G401 (cell line): ENCODE results near the gene CDC42BPB. TPM values are rescaled to one million over a fixed set of nuclear protein-coding genes. Genes with fewer than 3 reads are reported as not detected.

ENCODE experiments used
- DNase-seq: peaks from one replicate; pipeline ENCODE4 v3.0.0-alpha.2; 2015; ENCODE audit warnings: low spot score
- in situ Hi-C: cut with HindIII; loops from 2 replicates; pipeline ENCODE4 v1.10.0; 2016; ENCODE audit warnings: low sequenced_read_pairs, mixed read lengths
- total RNA-seq: library from RNA; depleted of rRNA; stranded (reverse); fragments of >200 nt; shearing (Covaris generic); gene quantifications from 2 replicates; pipeline ENCODE4 v1.2.3, GENCODE V29; 2014

CDC42BPB gene
- total RNA-seq, 1 experiment from 2014 or later = 17.0 TPM

DNA sequence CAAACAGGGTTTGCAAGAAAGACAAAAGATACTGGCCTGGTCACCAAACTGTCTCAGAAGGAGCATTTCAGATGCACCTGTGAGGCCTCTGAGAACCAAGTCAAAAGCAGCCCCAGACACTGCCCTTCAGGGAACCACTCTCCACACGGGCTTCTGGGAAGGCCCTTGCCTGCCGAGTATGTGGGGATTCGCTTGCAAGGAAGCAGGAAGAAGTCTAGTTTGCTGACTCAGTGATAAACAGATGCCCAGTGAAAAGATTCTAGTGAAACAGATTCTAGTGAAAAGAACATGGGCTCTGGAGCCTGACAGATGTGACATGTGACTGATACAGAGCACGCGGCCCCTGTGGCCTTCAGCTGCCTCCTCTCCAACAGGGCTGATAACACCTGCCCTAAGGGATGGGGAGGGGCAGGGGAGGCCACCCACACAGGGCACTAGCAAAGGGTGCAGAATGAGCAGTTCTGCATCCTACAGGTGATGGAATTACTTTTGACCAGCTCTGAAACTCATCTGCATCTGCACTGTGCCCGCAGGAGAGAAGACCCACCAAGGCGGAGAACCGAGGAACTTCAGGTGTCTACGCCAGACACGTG lies 115.8 kb downstream of the CDC42BPB start:
- in situ Hi-C loops = no loop called here
- DNase-seq = no peak

DNA sequence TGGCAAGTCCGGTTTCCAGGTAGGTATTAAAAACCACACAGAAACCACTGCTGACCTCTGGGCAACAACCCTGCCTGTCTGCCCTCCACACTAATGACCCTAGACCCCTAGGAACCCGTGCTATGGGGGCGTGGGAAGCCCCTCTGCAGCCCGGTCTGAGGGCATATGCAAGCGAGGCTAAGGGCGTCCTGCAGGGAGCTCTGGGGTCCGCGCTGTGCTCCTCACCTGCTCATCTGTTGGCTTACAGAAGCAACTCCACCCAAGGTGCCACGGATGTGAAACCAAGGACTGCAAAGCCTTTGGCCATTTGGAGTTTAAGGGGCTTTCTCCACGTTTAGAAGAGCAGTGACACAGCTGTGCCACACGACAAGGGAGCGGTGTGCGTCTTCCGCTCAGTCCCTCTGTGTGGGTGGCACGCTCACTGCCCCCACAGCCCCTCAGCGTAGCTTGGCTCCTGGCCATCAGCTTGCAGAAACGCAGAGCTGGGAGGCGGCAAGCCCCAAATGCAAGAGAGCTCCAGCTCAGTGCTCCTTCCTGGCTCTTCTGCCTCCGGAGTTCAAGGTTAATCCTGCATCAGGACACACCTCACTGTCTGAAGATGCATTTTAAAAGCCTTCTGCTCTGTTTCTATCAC lies 116.5 kb downstream of the CDC42BPB start:
- DNase-seq = no peak
- in situ Hi-C loops = no loop called here

DNA sequence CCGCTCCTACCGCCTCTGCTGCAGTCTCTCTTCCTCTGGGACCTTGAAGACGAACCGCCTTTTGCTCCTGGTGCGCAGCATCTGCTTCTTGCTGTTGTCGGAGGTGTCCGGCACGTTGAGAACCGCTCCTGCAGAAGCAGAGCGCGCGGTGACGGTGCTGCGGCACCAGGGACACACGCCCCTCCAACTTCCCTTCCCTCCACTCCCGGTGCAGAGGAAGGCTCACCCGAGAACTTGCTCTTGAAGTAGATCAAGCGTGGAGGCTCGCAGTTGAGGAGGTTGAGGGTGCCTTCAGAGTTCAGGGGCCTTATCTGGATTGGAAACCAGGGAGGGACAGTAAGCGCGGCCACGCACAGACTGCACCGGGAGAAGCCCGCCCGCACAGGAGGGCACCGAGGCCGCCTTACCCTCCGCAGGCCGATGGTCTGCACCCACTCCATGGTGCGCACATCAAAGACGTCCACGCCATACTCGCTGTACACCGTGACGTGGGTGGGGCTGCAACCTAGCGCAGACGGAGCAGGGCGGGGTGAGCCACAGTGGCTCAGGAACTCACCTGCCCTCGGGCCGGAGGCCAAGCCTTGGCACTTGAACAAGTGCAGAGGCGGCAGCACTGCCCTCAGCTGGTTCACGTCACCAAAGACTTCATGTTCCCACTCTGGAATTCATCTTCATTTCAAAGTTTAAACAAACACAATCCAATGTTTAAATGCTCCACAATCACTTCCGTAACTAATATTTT lies 117.4 kb downstream of the CDC42BPB start:
- in situ Hi-C loops = no loop called here
- DNase-seq = no peak

DNA sequence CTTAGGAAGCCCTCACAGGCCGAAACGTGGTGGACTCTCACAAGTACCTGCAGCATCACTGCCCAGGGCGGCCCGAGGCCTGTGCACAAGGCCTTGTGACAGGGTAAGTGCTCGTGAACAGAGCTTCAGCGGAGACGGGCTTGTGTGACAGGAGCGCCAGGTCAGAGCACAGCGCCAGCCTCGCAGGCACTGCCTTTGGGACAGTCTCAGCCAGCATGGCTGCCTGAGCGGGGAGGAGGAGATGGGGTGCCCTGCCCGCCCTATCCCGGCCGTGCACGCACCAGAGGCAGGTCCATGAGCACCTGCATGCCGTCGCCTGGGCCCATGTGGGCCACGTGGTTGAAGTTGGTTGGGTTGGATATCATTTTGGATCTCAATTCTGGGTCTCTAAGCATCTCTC lies 118.0 kb downstream of the CDC42BPB start:
- no peak for DNase-seq
- in situ Hi-C loops = no loop called here

DNA sequence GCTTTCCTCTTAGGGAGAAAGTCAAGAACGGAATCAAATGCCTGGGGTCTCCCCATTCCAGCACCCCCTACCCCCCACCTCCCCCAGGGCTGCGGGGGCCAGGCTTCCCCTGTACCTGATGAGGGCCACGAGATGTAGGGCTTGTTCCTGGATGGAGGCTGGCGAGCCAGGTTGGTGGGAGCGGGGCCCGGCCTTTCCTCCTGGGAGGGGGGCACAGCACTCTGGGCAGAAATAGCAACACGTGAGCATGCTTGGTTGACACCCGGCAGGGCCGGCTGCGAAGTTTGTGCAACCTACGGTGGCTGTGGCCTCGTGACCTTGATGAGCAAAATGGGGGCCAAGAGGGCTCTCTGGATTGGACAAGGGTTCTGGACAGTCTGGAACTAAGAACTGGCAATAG lies 119.2 kb downstream of the CDC42BPB start:
- in situ Hi-C loops = no loop called here
- DNase-seq = no peak

DNA sequence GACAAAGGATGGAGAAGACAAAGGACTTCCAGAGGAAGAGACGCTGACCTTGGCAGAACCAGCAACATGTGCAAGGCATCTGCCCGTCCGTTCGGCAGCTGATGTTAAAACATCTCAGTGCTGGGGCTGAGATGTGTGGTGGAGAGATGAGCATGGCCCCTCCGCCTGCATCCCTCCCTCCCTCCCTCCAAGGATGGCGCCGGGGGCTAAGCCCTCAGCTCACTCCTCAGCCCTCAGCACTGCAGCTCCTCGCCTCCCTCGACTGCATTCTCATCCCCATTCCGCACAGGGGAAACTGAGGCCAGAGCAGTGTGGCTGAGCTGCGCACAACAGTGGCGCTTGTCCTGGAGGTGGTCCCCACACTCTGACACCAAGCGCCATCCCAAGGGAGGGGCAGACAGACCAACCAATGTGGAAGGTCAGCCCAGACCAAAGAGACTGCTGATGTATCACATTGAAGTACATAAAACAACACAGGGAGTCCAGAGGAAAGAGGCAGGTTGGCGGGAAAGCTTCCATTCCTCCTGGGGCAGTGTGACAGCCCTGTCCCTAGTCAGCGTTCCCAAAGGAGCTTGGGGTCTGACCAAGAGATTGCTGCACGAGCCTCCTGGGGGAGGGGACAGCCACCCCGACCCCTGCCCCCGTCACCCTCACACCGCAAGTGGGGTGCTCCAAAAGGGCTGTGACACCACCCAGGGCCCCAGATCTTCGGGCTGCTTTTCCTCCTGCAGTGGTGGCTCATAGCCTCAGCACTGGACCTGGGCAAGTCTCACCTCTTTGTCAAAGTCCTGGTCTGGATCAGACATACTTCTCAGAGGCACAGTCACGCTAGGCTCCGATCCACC lies 119.8 kb downstream of the CDC42BPB start:
- in situ Hi-C loops = no loop called here
- DNase-seq = no peak

DNA sequence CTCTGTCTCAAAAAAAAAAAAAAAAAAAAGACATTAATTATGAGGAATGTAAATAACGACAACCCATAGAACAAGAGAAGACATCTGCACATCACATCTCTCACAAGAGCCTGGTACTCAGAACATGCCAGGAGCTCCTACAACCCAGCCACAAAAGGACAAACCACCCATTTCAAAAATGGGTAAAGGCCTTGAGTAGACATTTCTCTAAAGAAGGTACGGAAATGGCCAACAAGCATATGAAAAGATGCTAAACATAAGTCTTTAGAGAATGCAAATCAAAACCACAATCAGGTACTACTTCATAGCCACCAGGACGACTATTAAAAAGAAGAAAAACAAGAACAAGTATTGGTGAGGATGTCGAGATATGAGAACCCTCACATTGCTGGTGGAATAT lies 121.6 kb downstream of the CDC42BPB start:
- in situ Hi-C loops = no loop called here
- DNase-seq = no peak

DNA sequence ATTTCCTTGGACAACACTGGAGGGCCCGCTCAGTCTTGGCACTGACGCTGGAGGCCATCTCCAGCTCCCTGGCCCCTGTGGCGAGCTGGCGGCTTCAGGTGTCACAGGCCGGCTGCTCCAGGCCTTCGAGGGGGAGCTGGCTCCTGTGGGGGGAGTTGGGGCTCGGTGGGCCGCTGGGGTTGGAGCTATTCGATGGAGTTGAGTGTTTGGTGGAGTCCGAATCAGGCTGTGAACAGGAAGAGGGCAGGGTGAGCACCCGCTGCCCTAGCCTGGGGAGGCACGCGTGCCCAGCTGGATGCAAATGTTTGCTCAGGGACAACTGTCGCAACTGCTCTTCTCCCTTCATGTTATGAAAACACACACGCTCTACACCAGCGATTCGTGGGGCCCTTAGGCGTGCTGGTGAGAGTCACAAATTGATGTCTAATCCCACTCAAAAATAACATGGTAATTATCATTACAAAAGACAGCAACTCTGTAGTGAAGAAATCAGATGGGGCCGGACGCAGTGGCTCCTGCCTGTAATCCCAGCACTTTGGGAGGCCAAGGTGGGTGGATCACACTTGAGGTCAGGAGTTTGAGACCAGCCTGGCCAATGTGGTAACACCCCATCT lies 123.6 kb downstream of the CDC42BPB start:
- in situ Hi-C loops = no loop called here
- DNase-seq = no peak

DNA sequence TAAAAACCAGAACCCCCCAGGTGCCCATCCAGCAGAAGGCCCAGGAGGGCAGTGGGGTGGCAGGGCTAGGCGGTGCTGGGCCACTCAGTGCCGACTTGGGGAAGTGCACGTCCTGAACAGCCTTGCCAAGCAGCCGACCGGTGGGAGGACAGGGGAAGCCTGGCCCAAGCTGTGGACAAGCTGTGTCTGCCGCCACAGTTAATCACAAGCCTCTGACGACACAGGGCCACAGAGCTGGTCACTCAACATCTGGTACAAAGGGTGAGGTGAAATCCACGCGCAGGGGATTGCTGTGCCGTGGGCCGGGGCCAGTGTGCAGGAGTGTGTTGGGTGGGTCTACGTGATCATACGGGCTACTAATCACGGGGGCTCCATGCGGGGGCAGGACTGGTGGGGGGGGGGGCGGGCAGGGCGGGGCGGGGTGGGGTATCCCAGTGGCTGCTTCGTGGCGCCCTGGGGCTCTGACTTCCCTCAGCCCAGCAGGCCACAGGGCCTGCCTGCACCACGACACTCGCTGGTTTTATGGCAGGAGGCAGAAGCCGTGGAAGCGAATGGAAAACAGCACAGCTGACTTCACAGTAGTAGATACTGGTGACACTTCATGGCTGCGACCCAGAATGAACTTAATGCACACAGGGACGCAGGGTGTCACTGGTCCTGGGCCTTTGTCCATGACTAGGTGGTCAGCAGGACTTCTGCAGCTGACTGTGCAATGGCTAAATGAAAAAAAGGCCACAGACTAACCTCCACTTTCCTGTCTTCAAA lies 124.7 kb downstream of the CDC42BPB start:
- in situ Hi-C loops = no loop called here
- no peak for DNase-seq

DNA sequence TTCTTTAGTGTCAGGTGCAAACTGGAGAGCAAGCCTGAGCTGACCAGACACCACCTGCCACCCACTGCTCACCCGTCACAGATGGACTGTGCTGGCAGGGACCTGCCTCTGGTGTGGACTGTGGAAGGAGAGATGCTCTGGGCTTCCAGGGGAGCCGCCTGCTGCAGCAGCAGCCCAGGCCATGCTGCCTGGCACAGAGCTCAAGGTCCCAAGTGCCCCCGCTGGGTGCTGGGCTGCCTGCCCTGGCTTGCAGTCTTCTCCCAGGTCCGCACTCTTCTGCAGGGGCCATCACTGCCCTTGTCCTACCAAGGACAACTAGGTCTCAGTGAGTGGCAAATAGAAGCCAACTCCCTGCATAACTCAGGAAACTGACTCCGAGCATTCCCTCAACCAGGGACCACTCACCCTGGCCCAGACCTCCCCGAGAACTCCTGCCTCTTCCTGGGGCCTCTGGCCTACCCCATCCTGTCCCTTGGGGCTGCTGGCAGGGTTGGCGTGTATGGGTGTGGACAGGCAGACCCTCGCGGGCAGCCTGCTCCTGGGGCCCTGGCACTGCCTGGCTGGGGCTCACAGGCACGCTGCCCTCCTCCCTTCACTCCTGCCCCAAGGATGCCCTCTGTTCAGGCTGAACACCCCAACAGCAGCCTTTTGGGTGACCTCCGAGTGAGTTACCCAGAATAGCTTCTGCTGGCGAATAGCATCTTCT lies 125.6 kb downstream of the CDC42BPB start:
- in situ Hi-C loops = no loop called here

DNA sequence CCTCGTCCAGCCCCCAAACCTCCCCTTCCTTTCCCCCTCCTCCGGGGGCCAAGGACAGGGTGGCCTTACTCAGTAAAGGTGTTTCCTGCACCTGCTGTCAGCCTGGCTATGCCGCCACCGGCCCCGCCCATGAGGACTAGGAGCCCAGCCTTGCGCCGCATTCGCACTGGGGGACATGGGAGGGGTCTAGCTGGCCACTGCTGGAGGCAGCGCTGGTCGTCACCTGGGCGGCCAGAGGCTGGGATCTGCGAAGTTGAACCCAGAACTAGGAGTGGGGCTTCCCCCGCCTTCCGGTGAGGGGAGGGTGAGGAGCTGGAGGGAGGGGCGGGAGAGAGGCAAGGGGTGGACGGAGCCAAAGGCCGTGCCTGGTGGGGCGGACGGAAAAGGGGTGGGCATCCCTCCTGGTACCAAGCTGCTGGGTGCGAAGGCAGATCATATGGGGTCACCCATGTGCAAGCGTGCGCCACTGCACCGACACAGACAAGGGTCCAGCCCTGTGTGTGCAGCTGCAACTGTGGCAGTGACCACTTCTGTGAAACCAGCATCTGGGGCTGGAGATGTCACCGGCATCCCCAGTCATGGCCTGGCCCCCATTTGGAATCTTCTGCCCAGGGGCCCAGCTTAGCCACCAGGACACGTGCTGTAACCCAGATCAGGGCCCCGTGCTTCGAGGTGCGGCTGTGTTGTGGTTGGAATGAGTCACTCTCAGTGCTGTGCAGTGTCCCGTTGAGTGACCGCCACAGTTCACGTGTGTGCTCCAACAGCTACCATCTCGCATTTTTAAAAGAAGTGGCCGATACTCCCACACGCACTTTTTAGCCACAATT lies 126.4 kb downstream of the CDC42BPB start:
- in situ Hi-C loops = no loop called here
- DNase-seq = no peak

More for the DNA sequence above, 125.6 kb downstream of the CDC42BPB start:
- peak; percentile 45 for DNase-seq

DNA sequence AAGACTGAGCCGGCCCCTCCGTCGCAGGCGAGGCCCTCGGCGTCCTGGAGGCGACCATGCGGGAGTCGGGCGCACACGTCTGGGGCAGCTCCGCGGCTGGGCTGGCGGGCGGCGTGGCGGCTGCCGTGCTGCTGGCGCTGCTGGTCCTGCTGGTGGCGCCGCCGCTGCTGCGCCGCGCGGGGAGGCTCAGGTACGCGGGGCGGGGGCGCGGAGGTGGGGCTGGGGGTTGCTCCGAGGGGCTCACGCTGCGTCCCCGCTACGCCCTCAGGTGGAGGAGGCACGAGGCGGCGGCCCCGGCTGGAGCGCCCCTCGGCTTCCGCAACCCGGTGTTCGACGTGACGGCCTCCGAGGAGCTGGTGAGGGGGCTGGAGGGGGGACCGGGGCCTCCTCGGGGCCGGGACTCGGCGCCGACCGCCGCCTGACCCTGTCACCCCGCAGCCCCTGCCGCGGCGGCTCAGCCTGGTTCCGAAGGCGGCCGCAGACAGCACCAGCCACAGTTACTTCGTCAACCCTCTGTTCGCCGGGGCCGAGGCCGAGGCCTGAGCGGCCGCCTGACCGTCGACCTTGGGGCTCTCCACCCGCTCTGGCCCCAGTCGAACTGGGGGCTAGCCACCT lies 127.1 kb downstream of the CDC42BPB start:
- no peak for DNase-seq
- in situ Hi-C loops = no loop called here

DNA sequence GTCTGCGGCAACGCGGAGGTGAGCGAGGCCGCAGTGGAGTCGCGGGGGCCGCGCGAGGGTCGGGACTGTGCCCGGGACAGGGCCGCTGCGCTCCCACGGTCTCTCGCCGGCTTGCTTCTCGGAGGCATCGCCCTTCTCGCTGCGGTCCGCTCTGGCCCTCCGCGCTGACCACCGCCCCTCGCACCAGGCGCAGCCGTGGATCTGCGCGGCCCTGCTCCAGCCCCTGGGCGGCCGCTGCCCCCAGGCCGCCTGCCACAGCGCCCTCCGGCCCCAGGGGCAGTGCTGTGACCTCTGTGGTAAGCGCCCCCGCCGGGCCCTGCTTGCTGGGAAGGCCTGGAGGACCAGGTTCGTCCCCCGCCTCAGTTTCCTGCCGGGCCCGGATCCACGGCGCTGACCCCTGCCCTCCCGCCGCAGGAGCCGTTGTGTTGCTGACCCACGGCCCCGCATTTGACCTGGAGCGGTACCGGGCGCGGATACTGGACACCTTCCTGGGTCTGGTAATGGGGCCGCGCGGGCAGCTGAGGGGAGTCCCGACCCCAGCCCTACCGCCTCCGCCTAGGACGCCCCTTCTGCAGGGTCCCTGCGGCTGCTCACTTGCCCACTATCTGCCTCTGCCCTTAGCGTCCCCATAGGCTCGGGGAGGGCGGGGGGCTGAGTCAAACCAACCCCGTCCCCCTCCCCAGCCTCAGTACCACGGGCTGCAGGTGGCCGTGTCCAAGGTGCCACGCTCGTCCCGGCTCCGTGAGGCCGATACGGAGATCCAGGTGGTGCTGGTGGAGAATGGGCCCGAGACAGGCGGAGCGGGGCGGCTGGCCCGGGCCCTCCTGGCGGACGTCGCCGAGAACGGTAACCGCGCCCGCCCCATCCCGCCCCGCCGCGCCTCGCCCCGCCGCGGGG lies 127.9 kb downstream of the CDC42BPB start:
- in situ Hi-C loops = no loop called here

DNA sequence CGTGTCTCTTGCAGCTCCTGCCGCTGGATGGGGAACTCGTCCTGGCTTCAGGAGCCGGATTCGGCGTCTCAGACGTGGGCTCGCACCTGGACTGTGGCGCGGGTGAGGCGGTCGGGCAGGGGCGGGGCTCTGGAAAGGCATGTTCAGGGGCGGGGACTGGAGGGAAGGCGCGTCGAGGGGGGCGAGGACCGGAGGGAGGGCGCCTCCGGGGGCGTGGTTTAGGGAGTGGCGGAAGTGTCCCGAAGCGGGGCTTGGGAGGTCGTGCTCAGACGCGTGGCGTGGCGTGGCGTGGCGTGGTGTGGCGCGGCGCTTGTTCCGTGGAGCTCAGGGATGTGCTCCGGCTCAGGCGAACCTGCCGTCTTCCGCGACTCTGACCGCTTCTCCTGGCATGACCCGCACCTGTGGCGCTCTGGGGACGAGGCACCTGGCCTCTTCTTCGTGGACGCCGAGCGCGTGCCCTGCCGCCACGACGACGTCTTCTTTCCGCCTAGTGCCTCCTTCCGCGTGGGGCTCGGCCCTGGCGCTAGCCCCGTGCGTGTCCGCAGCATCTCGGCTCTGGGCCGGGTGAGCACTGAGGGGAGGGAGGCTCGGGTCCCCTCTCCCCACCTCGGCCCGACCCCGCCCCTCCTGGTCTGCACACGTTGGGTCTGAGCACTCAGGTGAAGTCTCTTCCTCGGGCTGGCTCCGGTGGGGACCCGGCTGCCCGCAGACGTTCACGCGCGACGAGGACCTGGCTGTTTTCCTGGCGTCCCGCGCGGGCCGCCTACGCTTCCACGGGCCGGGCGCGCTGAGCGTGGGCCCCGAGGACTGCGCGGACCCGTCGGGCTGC lies 128.7 kb downstream of the CDC42BPB start:
- in situ Hi-C loops = no loop called here

More for the DNA sequence above, 127.9 kb downstream of the CDC42BPB start:
- DNase-seq = no peak

DNA sequence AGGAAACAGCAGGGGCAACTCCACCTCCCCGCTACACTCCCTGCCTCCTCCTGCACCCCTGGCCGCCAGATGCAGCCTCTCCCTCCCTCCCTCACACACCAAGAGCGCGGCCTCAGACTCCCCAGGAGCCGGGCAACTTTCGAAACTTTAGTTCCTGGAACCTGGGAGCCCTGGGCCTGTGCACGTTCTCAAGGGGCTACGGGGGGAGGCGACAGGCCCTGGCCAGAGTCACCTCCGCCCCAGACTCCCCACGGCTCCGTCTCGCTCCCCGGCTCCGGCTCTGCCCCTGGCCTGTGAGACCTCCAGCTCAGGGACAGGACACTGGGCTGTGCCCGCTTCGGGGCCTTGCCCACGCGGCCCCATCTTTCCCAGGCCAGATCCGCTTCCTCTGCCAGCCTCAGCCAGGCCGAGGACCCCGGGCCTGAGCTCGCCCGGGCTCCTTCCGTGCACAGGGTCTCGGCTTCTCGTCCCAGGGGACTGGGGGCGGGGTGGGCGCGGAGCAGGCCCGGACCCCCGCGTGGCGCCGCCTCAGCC lies 129.4 kb downstream of the CDC42BPB start:
- in situ Hi-C loops = no loop called here
- DNase-seq = no peak

More for the DNA sequence above, 128.7 kb downstream of the CDC42BPB start:
- no peak for DNase-seq
